CD14-positive monocyte (primary cell): ENCODE measurements around the gene PDILT. TPM values are rescaled to one million over a fixed set of nuclear protein-coding genes. Genes with fewer than 3 reads are reported as not detected.

Experiments
- DNase-seq, 3 donors: peaks; one replicate each; pipeline ENCODE4 v3.0.0-alpha.2; 2011 to 2022
- H2AFZ ChIP-seq: 2 replicates; pipeline ENCODE4 v1.6.0; 2012; ENCODE audit warnings: mild to moderate bottlenecking, low read depth, low read length, inconsistent platforms; ENCODE audit not compliant: insufficient read depth, poor library complexity, severe bottlenecking
- H3K27ac ChIP-seq, 2 donors: 1 replicate in 1 of 2; 2 replicates in 1 of 2; pipeline ENCODE4 v1.5.1; 2012 to 2013; ENCODE audit warnings: low read length in 2 of 2, control low read depth in 1 of 2, inconsistent platforms in 1 of 2, low read depth in 1 of 2, mild to moderate bottlenecking in 1 of 2
- H3K27me3 ChIP-seq, 2 donors: one replicate each; pipeline versions ENCODE4 v1.6.0 to v1.6.1; 2011 to 2013; ENCODE audit warnings: low read length in 2 of 2; ENCODE audit not compliant: control insufficient read depth in 2 of 2, insufficient read depth in 2 of 2
- H3K36me3 ChIP-seq, 2 donors: replicated peaks in 1 of 2; 1 replicate in 1 of 2; 2 replicates in 1 of 2; pipeline versions ENCODE4 v1.5.1 to v1.6.1; 2012 to 2013; ENCODE audit warnings: low read length in 2 of 2, control low read depth in 1 of 2, inconsistent platforms in 1 of 2, mild to moderate bottlenecking in 1 of 2; ENCODE audit not compliant: insufficient read depth in 2 of 2, control insufficient read depth in 1 of 2
- H3K4me1 ChIP-seq, 2 donors: 1 replicate in 1 of 2; 2 replicates in 1 of 2; pipeline versions ENCODE4 v1.5.1 to v1.6.1; 2012 to 2013; ENCODE audit warnings: low read length in 2 of 2, control low read depth in 1 of 2, inconsistent platforms in 1 of 2, mild to moderate bottlenecking in 1 of 2, moderate library complexity in 1 of 2; ENCODE audit not compliant: insufficient read depth in 2 of 2, control insufficient read depth in 1 of 2
- H3K4me2 ChIP-seq: replicated peaks from 2 replicates; pipeline ENCODE3; 2012; ENCODE audit warnings: low read length, moderate library complexity, mild to moderate bottlenecking; ENCODE audit not compliant: poor library complexity, severe bottlenecking; ENCODE audit errors: extremely low read depth
- H3K4me3 ChIP-seq, 3 experiments: fragments of 200-600 bp in 1 of 3; sonication (generic) in 1 of 3; replicated peaks in 1 of 3; 1 replicate in 2 of 3; 2 replicates in 1 of 3; pipeline ENCODE4 v1.5.1; 2011 to 2013; ENCODE audit warnings: low read length in 3 of 3, mild to moderate bottlenecking in 3 of 3, control low read depth in 2 of 3, low read depth in 2 of 3, inconsistent platforms in 1 of 3, moderate library complexity in 1 of 3
- H3K79me2 ChIP-seq: 2 replicates; pipeline ENCODE4 v1.6.0; 2012; ENCODE audit warnings: mild to moderate bottlenecking, control low read depth, inconsistent platforms, low read length, moderate library complexity; ENCODE audit not compliant: insufficient read depth
- H3K9ac ChIP-seq: 2 replicates; pipeline ENCODE4 v1.6.0; 2017; ENCODE audit warnings: low read length, mild to moderate bottlenecking; ENCODE audit not compliant: insufficient read depth, poor library complexity, severe bottlenecking
- H3K9me3 ChIP-seq, 2 donors: replicated peaks in 1 of 2; 1 replicate in 1 of 2; 2 replicates in 1 of 2; pipeline versions ENCODE4 v1.5.1 to v1.6.1; 2012 to 2013; ENCODE audit warnings: low read length in 2 of 2, control low read depth in 1 of 2; ENCODE audit not compliant: control insufficient read depth in 1 of 2, insufficient read depth in 1 of 2
- H4K20me1 ChIP-seq: 2 replicates; pipeline ENCODE4 v1.6.0; 2012; ENCODE audit warnings: mild to moderate bottlenecking, low read length, control low read depth, moderate library complexity; ENCODE audit not compliant: insufficient read depth
- H3K27ac Mint-ChIP-seq, 7 donors: one replicate each; pipeline ENCODE4 v1.8.0; 2020; ENCODE audit warnings: mild to moderate bottlenecking in 7 of 7, mixed read lengths in 7 of 7, moderate library complexity in 6 of 7, inconsistent platforms in 2 of 7
- H3K27me3 Mint-ChIP-seq, 3 donors: one replicate each; pipeline ENCODE4 v1.8.0; 2021 to 2022; ENCODE audit warnings: low read depth in 3 of 3, mild to moderate bottlenecking in 3 of 3, mixed read lengths in 3 of 3, moderate library complexity in 3 of 3, inconsistent platforms in 1 of 3
- H3K36me3 Mint-ChIP-seq, 2 donors: one replicate each; pipeline ENCODE4 v1.8.0; 2020; ENCODE audit warnings: mixed read lengths in 2 of 2, inconsistent platforms in 1 of 2, mild to moderate bottlenecking in 1 of 2
- H3K4me1 Mint-ChIP-seq: one replicate; pipeline ENCODE4 v1.8.0; 2020; ENCODE audit warnings: mild to moderate bottlenecking, mixed read lengths
- H3K4me3 Mint-ChIP-seq, 2 donors: one replicate each; pipeline ENCODE4 v1.8.0; 2020; ENCODE audit warnings: mild to moderate bottlenecking in 2 of 2, mixed read lengths in 2 of 2, moderate library complexity in 1 of 2
- H3K9me3 Mint-ChIP-seq, 7 donors: one replicate each; pipeline ENCODE4 v1.8.0; 2020 to 2022; ENCODE audit warnings: mixed read lengths in 7 of 7, mild to moderate bottlenecking in 6 of 7, moderate library complexity in 6 of 7, inconsistent platforms in 2 of 7
- CTCF ChIP-seq: fragments of 200-600 bp; IDR thresholded peaks from one replicate; pipeline ENCODE4 v1.8.0; 2022; ENCODE audit warnings: antibody characterized with exemption, mild to moderate bottlenecking
- WGBS: methylation state at CpG from one replicate; pipeline ENCODE4 v1.1.5; 2013; ENCODE audit warnings: missing lambda C conversion rate; ENCODE audit not compliant: insufficient coverage; 5-methylcytosine and 5-hydroxymethylcytosine counted together
- intact Hi-C, 2 donors: fragments of 100-400 bp; cut with micrococcal nuclease; formaldehyde crosslinking; loops; one replicate each; pipeline versions ENCODE4 v1.15.0 to v1.15.1; 2023
- polyA plus RNA-seq, 3 donors: library from polyadenylated mRNA; depleted of rRNA in 1 of 3; unstranded in 2 of 3; stranded (reverse) in 1 of 3; fragments of 300-500 nt in 2 of 3; fragments of >200 nt in 1 of 3; fragmentation: Illumina TruSeq in 2 of 3; gene quantifications; 1 replicate in 2 of 3; 2 replicates in 1 of 3; pipeline ENCODE4 v1.2.3, GENCODE V29; 2012 to 2021

PDILT gene
- polyA plus RNA-seq, 3 donors = not detected

- Histone ChIP-seq H3K79me2 (no peaks in the 10 kb centered on the region), H4K20me1 (no peaks in the 10 kb centered on the region), H3K4me1 (no peaks in the 10 kb centered on the region), H3K4me3 (no peak overlapping the region), H3K9ac (no peak overlapping the region), H3K9me3 (no peaks in the 10 kb centered on the region), H3K4me2 (no peak overlapping the region), H2AFZ (no peak overlapping the region), H3K27ac (no peak overlapping the region), H3K36me3 (no peaks in the 10 kb centered on the region), H3K27me3 (no peaks in the 10 kb centered on the region)
- Mint-ChIP-seq H3K27ac (no peak overlapping the region), H3K36me3 (no peaks in the 10 kb centered on the region), H3K4me3 (no peak overlapping the region), H3K4me1 (no peaks in the 10 kb centered on the region), H3K9me3 (peaks cover 0 to 3% (median 0%) of the 10 kb centered on the region in 7 donors), H3K27me3 (peaks cover 3 to 5% (median 3%) of the 10 kb centered on the region in 3 donors)
- no peak for DNase-seq
- intact Hi-C loops = no loop called here
- 68% methylated on average over 6 of the region's 7 CpGs for WGBS
- no peak for TF ChIP-seq CTCF
These were observed 86.5 kb downstream of the PDILT start for GRCh38 chr16:20318006-20318405.

- Mint-ChIP-seq H3K36me3 (no peaks in the 10 kb centered on the region), H3K27me3 (peaks cover 3% of the 10 kb centered on the region in 3 donors), H3K27ac (no peak overlapping the region), H3K9me3 (peaks cover 0 to 3% (median 0%) of the 10 kb centered on the region in 7 donors), H3K4me3 (no peak overlapping the region), H3K4me1 (no peaks in the 10 kb centered on the region)
- H3K4me2 ChIP-seq = no peak overlapping the region
- H3K36me3 ChIP-seq = no peaks in the 10 kb centered on the region
- H2AFZ ChIP-seq = no peak overlapping the region
- no peaks in the 10 kb centered on the region for H3K27me3 ChIP-seq
- H3K9ac ChIP-seq = no peak overlapping the region
- H3K27ac ChIP-seq = no peak overlapping the region
- no peak for TF ChIP-seq CTCF
- no CpG with 5 or more reads among the region's 8 CpGs for WGBS
- intact Hi-C loops = no loop called here
- no peak overlapping the region for H3K4me3 ChIP-seq
- H3K9me3 ChIP-seq = no peaks in the 10 kb centered on the region
- H3K4me1 ChIP-seq = no peaks in the 10 kb centered on the region
- H4K20me1 ChIP-seq = no peaks in the 10 kb centered on the region
- H3K79me2 ChIP-seq = no peaks in the 10 kb centered on the region
- DNase-seq = no peak
These were observed 87.4 kb downstream of the PDILT start for GRCh38 chr16:20317117-20317516.
